Heart left ventricle (tissue), 13 donors: ENCODE data around the gene PIF1.
"Not testable (repeated sequence)": the region's sequence is repeated elsewhere in the genome, so short reads cannot be mapped to it uniquely, and the experiment has no call there.

Source experiments
- CTCF ChIP-seq, 12 donors: fragments of 200-600 bp; sonication (generic) in 4 of 12; IDR thresholded peaks; one replicate each; pipeline versions ENCODE4 v1.5.0 to v1.8.0; 2018 to 2022; ENCODE audit warnings: antibody characterized with exemption in 12 of 12, mild to moderate bottlenecking in 5 of 12
- POLR2A ChIP-seq, 2 donors: fragments of 450-650 bp; IDR thresholded peaks; one replicate each; pipeline ENCODE4 v1.6.1; 2017; ENCODE audit warnings: antibody characterized with exemption in 2 of 2, mild to moderate bottlenecking in 2 of 2, moderate library complexity in 2 of 2
- donor health status: ischemic (EF 13 %, LVEDD 7.1; RV severe dilation, severe dysfunction).
- donor health status: DM: no; HTN: yes; CAD: no.
- donor health status: DM: no; HTN: no; CAD: no.
- donor health status: ischemic (EF 25% LVEDD 6.9; RV normal size, moderate dysfunction).
- donor health status: ischemic (EF 25% LVEDD 5.7; RV mildly dilated, moderate dysfunction).
- donor health status: ischemic (EF 35%, LVEDD 5.7; RV mildly dilated, moderate dysfunction).
- donor health status: nonischemic (EF 11% LVEDD 7.7; RV severe dilation, severe dysfunction).
- donor health status: DM: yes; HTN: yes; CAD: no.
- donor health status: PGD.
- donor health status: ischemic (EF 29% LVEDD 5.4; RV normal size, mild dysfunction).
- donor health status: nonischemic (EF 23%, LVEDD 6.1; RV moderate dilation, normal function).

GRCh38 chr15:64795921-64796320 lies 29.5 kb downstream of the PIF1 start:
- TF ChIP-seq CTCF, POLR2A (IDR thresholded peaks at IDR 0.05): not testable (repeated sequence)
